KMS-11 (cell line): ENCODE measurements around the gene KNOP1.

Experiments
- H2AFZ ChIP-seq: fragments of 200-600 bp; sonication (generic); 2 replicates; pipeline ENCODE4 v1.6.1; 2016; ENCODE audit warnings: antibody characterized with exemption, mixed run types, low read depth
- H3K27ac ChIP-seq: fragments of 200-600 bp; sonication (generic); 2 replicates; pipeline ENCODE4 v1.6.1; 2016; ENCODE audit warnings: mild to moderate bottlenecking, mixed run types
- H3K27me3 ChIP-seq: fragments of 200-600 bp; sonication (generic); 2 replicates; pipeline ENCODE4 v1.6.1; 2017; ENCODE audit warnings: mild to moderate bottlenecking, low read depth, mixed run types, moderate library complexity; ENCODE audit not compliant: insufficient read depth
- H3K36me3 ChIP-seq: fragments of 200-600 bp; sonication (generic); 2 replicates; pipeline ENCODE4 v1.6.1; 2017; ENCODE audit warnings: mild to moderate bottlenecking, mixed run types; ENCODE audit not compliant: insufficient read depth
- H3K4me1 ChIP-seq: fragments of 200-600 bp; sonication (generic); 2 replicates; pipeline ENCODE4 v1.6.1; 2016; ENCODE audit warnings: mild to moderate bottlenecking, low read depth, mixed run types; ENCODE audit not compliant: poor library complexity, severe bottlenecking
- H3K4me2 ChIP-seq: fragments of 200-600 bp; sonication (generic); 2 replicates; pipeline ENCODE4 v1.7.0; 2016; ENCODE audit warnings: mild to moderate bottlenecking, mixed run types
- H3K4me3 ChIP-seq: fragments of 200-600 bp; sonication (generic); IDR thresholded peaks from 2 replicates; pipeline ENCODE4 v1.6.1; 2017; ENCODE audit warnings: low read depth, low read length, mixed read lengths; ENCODE audit not compliant: insufficient read depth
- H3K79me2 ChIP-seq: fragments of 200-600 bp; sonication (generic); 2 replicates; pipeline ENCODE4 v1.6.1; 2016; ENCODE audit warnings: low read depth, mixed run types; ENCODE audit not compliant: insufficient read depth
- H3K9ac ChIP-seq: fragments of 200-600 bp; sonication (generic); 2 replicates; pipeline ENCODE4 v1.6.1; 2016; ENCODE audit warnings: mild to moderate bottlenecking, mixed run types
- H4K20me1 ChIP-seq: fragments of 200-600 bp; sonication (generic); 2 replicates; pipeline ENCODE4 v1.6.1; 2016; ENCODE audit warnings: mild to moderate bottlenecking, mixed run types; ENCODE audit not compliant: insufficient read depth
- TF ChIP-seq, protein P1 (sequence below): fragments of 200-600 bp; sonication (generic); conservative IDR thresholded peaks from 2 replicates; pipeline ENCODE4 v1.6.1; 2017; ENCODE audit warnings: low read depth, mild to moderate bottlenecking, antibody characterized with exemption, low read length, moderate library complexity, mixed read lengths

KNOP1 gene

DNA sequence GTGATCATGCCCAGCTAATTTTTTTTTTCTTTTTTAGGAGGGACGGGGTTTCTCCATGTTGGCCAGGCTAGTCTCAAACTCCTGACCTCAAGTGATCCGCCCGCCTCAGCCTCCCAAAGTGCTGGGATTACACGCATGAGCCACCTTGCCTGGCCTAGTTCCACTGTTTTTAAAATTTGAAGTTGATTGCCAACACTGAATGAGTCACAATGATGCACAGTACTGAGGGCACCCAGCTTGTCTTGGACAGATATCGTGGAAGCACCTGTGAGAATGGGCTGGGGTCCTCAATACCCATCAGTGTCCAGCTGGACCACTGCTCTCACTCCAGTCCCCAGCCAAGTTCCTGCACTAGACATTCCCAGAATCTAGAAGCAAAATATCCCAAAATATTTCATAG, 2.5 kb downstream of the KNOP1 start:
- Histone ChIP-seq H4K20me1 (no peaks in the 10 kb centered on the region), H3K4me2 (no peak overlapping the region), H2AFZ (no peak overlapping the region), H3K79me2 (peaks cover 49% of the 10 kb centered on the region), H3K27me3 (no peaks in the 10 kb centered on the region), H3K4me3 (no peak overlapping the region), H3K4me1 (peaks cover 10% of the 10 kb centered on the region), H3K27ac (no peak overlapping the region), H3K9ac (no peak overlapping the region), H3K36me3 (no peaks in the 10 kb centered on the region)
- TF ChIP-seq, protein P1, sequence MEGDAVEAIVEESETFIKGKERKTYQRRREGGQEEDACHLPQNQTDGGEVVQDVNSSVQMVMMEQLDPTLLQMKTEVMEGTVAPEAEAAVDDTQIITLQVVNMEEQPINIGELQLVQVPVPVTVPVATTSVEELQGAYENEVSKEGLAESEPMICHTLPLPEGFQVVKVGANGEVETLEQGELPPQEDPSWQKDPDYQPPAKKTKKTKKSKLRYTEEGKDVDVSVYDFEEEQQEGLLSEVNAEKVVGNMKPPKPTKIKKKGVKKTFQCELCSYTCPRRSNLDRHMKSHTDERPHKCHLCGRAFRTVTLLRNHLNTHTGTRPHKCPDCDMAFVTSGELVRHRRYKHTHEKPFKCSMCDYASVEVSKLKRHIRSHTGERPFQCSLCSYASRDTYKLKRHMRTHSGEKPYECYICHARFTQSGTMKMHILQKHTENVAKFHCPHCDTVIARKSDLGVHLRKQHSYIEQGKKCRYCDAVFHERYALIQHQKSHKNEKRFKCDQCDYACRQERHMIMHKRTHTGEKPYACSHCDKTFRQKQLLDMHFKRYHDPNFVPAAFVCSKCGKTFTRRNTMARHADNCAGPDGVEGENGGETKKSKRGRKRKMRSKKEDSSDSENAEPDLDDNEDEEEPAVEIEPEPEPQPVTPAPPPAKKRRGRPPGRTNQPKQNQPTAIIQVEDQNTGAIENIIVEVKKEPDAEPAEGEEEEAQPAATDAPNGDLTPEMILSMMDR: no peak

DNA sequence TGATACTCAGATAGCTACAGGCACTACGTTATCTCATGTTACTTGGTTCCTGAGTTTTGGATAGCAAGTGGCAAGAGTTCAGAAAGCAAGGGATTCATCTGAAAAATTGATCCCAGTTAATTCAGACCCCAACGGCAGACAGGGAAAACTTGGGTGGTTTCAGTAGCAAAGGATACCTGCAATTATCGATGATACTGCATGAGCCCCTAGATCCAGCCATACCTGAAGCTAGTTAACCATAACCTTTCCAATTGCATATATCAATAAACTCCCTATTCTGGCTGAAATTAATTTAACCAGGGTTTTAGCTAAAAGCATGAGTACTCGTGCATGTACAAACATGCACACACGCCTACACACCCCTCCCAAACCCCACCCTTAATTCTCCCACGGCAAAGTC, 4.3 kb downstream of the KNOP1 start:
- TF ChIP-seq, protein P1: no peak
- no peaks in the 10 kb centered on the region for H3K36me3 ChIP-seq
- peaks cover 49% of the 10 kb centered on the region for H3K79me2 ChIP-seq

DNA sequence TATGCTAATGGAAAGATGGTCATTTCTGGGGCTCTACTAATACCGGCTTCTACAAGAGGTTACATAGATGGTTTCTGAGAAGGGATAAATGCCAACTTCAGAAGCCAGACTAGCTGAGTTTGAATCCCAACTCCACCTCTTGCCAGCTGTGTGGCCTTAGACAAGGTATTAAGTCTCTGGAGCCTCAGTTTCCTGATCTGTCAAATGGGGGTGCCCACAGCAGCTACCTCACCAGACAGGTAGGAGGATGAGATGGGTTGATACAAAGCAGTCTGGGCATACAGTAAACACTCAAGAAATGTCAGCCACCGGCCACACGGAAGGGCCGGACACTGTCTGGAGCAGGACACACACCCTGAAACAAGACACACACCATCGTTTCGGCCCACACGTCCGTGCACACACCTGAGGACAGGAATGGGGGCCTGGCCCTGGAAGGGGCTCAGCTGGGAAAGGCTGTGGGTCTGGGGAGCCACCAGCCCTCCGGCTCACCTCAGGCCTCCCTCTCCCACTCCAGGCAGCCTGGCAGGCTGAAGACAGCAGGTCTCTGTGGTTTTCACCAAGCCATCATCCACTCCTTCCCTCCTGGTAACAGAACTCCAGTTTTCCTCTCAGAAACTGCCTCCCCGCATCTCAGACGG, 5.5 kb downstream of the KNOP1 start:
- TF ChIP-seq, protein P1: no peak
- no peak overlapping the region for H3K4me2 ChIP-seq
- peaks cover 46% of the 10 kb centered on the region for H3K79me2 ChIP-seq
- no peak overlapping the region for H3K27ac ChIP-seq
- H3K27me3 ChIP-seq: no peaks in the 10 kb centered on the region
- no peak overlapping the region for H3K4me3 ChIP-seq
- H3K4me1 ChIP-seq: peaks cover 10% of the 10 kb centered on the region
- H3K9ac ChIP-seq: no peak overlapping the region
- no peaks in the 10 kb centered on the region for H4K20me1 ChIP-seq
- H2AFZ ChIP-seq: no peak overlapping the region
- H3K36me3 ChIP-seq: no peaks in the 10 kb centered on the region

More for the DNA sequence above, 4.3 kb downstream of the KNOP1 start:
- H3K9ac ChIP-seq: no peak overlapping the region
- H3K4me2 ChIP-seq: no peak overlapping the region
- H3K27me3 ChIP-seq: no peaks in the 10 kb centered on the region
- peaks cover 10% of the 10 kb centered on the region for H3K4me1 ChIP-seq
- H3K27ac ChIP-seq: no peak overlapping the region
- no peak overlapping the region for H3K4me3 ChIP-seq
- no peak overlapping the region for H2AFZ ChIP-seq
- no peaks in the 10 kb centered on the region for H4K20me1 ChIP-seq

DNA sequence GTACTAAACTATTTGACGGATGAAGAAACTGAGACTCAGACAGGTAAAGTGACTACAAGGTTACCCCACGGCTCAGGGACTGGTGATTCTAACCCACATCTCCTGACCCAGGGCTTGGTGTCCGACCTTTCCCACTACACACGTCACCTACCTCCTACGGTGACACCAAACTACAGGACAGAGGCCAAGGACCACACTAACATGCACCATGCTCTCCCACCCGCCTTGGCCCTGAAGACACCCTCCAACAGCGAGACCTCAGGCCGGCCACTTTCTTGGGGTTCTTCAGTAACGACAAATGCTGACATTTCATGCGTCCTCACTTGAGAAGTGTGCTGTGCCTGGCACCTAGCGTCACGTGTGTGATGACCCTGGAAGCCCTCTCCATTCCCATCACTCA, 6.4 kb downstream of the KNOP1 start:
- H3K4me3 ChIP-seq: no peak overlapping the region
- no peaks in the 10 kb centered on the region for H4K20me1 ChIP-seq
- peaks cover 37% of the 10 kb centered on the region for H3K79me2 ChIP-seq
- H3K4me2 ChIP-seq: no peak overlapping the region
- H3K36me3 ChIP-seq: no peaks in the 10 kb centered on the region
- H3K27me3 ChIP-seq: no peaks in the 10 kb centered on the region
- TF ChIP-seq, protein P1: no peak
- no peak overlapping the region for H3K27ac ChIP-seq
- no peak overlapping the region for H3K9ac ChIP-seq
- peaks cover 7% of the 10 kb centered on the region for H3K4me1 ChIP-seq
- no peak overlapping the region for H2AFZ ChIP-seq
